Skeletal muscle cell (primary cell): ENCODE measurements around the gene PARD3B.
"Not testable (repeated sequence)": the region's sequence is repeated elsewhere in the genome, so short reads cannot be mapped to it uniquely, and the experiment has no call there.

Source experiments
- DNase-seq: peaks from one replicate; pipeline ENCODE4 v3.0.0-alpha.2; 2010; ENCODE audit warnings: low read depth
- H3K4me3 ChIP-seq: 2 replicates; pipeline ENCODE4 v1.5.1; 2011; ENCODE audit warnings: low read depth, mild to moderate bottlenecking, control low read depth, low read length, moderate library complexity

Gene PARD3B

DNA sequence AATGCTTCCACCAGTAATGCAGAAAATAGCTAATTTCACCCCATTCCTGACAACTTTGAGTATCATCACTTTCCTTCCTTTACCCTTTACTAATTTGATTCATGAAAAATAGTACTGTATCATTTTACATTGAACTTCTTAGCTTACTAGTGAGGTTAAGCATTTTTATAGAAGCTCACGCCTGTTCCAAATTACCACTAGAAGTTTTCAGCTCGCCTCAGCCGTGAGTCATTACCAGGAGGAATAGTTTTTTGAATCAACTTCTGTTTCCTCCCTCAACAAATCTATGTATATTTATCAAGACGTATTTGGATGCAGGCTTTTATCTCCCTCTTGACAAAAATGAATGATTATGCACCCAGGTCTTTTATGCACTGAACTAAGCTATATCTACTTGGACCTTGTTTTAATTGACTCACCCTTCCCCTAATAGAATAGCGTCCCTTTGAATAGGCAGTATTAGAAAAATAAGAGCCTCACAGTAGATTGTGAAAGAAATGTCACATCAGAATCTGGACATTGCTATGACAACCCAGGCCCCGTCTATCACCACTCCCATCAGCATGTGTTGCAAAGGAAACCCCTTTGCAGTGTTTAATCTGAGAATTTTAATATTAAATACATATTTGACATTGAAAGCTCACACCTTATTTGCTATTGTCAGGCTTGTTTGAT is 929.6 kb downstream of the PARD3B start:
- no peak overlapping the region for H3K4me3 ChIP-seq
- no peak for DNase-seq

DNA sequence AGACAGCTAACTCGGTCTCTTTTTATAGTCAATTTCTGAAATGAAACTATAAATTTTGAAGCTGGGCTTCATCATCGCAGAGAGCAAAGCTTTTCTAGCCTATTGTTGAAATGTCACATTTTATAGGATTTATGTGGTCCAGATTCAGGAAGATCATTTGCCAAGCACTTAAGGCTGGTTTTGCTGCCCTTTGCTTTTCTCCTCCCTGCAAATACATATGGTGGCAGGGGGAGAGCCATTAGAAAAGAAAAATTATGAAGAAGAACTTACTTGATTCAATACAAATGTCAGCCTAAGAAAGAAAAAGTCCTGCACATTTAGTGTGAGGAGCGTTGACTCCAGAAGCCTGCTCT is 930.1 kb downstream of the PARD3B start:
- no peak for DNase-seq
- H3K4me3 ChIP-seq, result no peak overlapping the region

DNA sequence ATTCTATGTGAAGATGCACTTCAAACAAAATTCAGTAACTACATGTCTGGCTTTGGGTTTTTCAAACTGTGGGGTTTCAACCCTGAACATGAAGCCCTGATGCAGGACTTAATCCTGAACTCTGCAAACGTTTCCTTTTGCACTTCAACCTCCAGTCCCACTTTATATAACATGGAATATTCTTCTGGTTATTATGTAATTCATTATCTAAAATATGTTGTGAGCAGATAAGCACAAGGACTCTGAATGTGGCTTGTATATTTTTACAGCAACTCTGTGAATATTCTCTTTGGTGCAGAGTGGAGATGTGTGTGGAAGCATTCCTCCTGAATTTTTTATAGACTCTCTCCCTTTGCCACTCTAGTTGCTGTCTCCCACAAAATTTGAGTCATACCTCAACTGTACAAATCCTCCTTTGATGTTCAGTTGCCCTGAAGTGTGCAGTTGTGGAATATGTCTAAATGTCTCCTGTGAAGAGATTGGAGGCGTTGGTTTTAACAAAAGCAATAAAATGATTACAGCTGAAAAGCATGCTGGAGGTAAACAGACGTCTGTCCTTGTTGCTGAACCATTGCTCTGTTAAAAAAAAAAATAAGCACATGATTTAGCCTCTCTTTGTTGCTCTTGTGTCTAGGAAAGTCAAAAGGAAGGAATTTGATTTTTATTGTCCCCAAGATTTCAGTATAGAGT is 931.9 kb downstream of the PARD3B start:
- no peak for DNase-seq
- no peak overlapping the region for H3K4me3 ChIP-seq

DNA sequence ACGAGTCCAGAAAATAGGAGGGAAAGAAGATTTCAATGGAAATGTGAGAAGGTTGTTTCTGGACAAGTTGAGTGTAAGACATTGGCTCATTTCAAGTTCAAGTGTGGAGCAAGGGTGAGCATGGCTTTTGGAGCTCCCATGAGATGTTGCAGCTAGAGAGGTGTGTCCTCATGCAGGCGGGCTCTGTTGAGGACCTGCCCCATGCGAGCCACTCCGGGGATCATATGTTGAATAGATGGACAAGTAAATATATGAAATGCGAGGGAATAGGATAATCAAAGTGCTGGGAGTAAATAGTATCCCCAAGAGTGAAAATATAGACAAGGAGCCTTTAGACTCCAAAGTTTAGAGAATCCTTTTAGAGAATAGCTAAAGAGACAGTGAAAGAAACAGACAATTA is 936.6 kb downstream of the PARD3B start:
- H3K4me3 ChIP-seq, result no peak overlapping the region
- no peak for DNase-seq

DNA sequence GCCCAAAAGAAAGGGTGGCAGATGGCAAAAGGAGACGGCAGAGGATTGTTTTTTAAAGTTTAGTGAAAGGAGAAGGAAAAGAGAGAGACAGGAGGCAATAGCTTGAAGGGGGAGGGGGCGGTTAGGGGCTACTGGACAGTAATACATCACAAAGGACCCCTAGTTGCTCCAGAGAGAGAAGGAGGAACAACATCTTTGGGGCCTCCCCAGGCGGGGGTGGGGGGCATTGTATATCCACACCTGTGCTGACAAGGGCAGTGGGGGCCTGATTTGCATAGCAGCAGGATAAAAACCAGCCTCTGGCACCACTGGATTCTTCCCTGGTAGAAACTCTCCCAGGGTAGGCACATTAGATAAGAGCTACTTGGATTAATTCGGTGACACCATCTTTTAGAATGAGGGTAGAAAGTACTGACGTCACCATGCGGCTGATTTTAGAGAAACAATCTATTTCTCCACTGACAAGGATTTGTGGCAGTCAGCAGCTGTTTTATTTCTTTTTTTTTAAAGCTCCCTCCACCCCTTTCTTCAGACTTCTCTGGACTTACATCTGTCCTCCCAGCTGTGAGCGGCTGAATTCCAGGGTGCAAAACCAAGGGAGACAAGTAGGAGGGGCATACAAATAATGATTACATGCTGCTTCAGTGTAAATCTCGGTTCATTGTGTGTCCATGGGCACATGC is 937.3 kb downstream of the PARD3B start:
- no peak for DNase-seq
- H3K4me3 ChIP-seq, result no peak overlapping the region

DNA sequence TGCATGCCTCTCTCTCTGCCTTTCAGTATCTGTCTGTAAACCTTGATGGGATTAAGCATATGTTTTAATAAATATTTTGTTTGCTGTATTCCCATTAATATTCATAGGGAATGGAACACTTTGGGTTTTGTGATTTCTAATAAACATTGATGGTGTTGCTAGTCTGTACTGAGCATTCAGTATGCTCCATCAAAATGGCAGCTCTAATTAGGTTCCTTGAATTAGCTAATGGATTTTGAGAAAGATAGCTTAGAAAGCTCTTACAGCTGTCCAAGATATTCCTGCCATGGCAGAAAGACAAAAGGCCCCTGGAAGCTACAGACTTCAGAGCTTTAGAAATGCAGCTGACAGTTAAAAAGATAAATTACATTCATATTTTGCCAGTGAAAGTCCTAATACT is 937.8 kb downstream of the PARD3B start:
- H3K4me3 ChIP-seq, result no peak overlapping the region
- no peak for DNase-seq

DNA sequence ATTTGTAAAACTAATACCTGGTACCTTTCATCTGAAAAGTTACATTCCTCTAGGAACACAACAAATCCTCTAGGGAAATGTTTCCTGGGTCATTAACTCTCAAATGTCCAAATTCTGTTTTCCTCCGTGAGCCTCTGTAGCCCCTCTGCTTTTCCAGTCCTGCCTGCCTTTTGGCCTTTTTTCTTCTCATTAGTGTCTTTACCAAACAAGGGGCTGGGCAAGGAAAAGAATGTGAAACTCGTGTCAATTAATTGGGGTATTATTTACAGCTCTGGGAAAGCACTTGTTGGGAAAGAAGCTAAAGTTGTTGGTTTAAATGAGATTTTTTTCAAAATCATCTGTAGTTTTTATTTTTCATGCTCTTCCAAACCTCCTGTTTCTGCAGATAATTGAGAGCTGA is 938.9 kb downstream of the PARD3B start:
- no peak overlapping the region for H3K4me3 ChIP-seq
- no peak for DNase-seq

DNA sequence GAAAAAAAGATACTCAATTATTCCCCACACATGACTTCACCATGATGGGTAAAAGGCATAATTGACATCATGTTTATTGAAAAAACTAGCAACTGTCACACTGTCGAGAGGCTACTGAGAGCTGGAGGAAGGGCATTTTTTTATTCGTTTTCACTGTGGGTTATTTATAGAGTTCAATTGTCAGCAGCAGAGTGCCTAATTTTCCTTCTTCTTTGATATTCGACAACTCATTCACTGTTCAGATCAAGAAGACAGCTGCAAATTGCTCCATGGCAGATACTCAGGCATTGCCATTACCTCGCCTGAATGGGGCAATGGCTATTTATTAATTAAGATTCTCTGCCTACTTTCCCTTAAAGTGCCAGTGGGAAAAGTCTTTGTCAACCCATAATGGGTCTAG is 939.5 kb downstream of the PARD3B start:
- DNase-seq, result no peak
- no peak overlapping the region for H3K4me3 ChIP-seq

DNA sequence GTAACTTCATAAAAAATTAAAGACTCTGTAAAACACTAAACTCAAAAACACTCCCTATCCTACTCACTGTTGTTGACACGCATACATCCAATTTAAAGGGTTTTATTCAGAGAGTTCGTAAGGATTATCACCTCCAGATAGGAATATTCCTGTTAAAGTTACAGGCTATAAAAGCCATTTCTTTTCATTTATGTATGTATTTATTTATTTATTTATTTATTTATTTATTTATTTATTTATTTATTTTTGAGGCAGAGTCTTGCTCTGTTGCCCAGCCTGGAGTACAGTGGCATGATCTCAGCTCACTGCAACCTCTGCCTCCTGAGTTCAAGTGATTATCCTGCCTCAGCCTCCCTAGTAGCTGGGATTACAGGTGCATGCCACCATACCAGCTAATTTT is 948.3 kb downstream of the PARD3B start:
- DNase-seq, H3K4me3 ChIP-seq: not testable (repeated sequence)

DNA sequence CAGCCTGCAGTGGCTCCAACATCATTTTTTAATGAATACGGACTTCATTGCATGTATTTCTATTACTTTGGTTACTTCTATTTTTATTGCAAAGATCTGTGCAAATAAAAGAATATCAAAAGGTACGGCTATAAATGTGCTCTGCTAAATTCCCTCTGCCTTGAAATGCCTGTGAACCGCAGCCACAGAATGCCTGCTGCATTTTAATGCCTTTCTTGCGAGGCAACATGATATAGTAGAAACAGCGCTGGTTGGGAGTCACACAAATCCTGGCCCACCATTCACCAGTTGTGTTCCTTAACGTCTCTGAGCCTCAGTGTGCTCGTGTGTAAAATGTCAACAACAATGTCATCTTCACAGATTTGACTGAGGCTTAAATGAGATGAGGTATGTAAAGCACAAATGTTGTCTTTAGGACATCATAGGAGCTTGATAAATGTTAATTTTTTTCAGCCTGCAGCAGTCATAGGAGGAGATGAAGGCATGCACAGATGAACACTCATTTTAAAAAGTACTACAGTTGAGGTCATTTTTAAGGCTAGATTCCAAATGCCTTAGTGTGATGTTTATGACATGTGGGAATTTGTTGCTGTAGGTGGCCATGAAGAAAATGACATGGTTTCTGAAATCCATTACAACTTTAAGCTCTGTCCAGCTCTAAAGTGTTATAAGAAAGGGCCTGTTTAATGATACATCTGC is 949.4 kb downstream of the PARD3B start:
- DNase-seq, result no peak

DNA sequence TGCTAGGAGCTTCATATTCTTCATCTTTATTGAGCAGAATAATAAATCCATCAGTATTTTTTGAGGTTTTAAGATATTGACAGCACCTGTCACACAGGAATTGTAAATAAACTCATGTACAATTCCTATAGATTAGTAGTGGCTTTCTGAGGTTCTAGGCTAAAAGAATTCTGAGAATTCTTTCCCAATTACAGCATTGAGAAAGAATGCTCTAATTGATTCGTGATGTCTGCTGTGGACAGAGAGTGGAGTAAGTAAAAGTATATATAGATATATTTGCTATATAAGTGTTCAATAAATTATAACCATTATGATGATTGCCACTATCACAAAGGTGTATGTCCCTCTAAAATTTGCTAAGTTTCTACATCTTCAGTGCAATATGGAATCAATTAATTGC is 950.5 kb downstream of the PARD3B start:
- no peak for DNase-seq
- H3K4me3 ChIP-seq, result no peak overlapping the region

More for the DNA sequence above, 949.4 kb downstream of the PARD3B start:
- no peak overlapping the region for H3K4me3 ChIP-seq

DNA sequence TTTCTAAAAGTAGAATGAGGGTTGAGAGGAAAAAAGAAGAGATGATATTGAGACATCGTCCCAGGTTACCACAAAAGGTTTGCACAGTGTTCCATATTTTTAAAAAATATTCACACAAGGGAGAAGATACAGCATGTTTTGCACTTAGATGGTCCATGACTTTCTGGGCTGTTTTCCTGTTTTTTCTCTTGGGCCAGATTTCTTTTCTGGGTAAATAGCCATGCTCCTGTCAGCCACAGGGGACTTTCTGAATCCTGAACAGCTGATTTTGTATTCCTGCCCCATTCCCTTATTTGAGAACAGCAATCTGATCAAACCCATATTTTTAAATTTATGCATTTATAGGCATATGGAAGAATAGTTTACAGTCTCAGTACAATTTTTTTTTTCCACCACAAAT is 951.1 kb downstream of the PARD3B start:
- DNase-seq, result no peak

DNA sequence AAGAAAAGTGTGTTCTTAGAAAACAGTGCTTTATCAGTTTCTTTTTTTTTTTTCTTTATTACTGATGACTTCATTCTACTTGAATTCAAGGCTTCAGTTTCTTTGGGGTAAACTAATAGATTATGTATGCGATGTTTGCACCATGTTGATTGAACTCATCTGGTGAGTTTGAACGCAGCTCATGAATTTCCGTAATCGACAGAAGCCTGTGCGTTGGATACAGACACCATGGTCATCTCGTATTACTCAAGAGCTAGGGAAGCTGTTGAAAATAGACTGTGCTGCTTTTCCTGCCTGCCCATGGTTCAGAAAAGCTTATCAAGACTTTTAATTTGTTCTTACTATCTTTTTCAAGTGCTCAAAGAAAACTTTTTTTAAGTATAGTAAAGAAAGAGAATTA is 951.5 kb downstream of the PARD3B start:
- no peak overlapping the region for H3K4me3 ChIP-seq
- DNase-seq, result peak; percentile 82

More for the DNA sequence above, 951.1 kb downstream of the PARD3B start:
- no peak overlapping the region for H3K4me3 ChIP-seq

DNA sequence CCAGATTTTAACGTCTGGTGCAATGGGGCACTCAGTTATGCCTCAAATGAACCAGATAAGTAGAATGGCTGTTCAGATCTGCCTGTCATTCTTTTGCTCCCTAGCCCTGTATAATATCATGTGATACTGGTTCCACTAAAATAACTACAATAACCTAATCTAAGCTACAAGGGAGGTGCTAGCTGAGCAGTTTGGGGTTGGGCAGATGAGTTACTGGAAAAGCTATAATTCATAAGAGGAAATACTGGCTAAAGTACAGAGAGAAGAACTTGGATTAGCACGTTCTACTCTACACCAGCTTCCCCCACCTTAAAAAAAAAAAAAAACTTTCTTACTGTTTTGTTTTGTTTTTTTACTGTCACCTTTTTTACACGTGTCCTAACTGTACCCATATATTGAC is 953.7 kb downstream of the PARD3B start:
- no peak for DNase-seq
- no peak overlapping the region for H3K4me3 ChIP-seq

DNA sequence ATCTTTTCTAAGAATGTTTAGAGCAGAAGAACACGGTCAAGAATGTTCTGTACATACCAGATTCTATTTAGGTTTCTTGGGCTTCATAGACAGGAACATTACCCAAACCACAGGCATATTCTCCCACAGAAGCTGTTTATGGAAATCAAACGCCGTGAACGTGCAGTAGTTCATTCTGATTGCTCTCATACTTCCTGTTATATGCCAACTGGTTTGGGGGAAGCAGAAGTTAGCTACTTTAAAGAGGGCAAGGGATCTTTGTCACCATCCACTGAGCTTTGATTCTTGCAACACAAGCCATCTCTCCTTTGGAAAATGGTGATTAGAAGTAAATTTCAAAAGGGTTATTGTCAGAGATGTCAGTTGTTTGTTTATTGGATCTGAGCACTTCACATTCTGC is 954.8 kb downstream of the PARD3B start:
- DNase-seq, result no peak

DNA sequence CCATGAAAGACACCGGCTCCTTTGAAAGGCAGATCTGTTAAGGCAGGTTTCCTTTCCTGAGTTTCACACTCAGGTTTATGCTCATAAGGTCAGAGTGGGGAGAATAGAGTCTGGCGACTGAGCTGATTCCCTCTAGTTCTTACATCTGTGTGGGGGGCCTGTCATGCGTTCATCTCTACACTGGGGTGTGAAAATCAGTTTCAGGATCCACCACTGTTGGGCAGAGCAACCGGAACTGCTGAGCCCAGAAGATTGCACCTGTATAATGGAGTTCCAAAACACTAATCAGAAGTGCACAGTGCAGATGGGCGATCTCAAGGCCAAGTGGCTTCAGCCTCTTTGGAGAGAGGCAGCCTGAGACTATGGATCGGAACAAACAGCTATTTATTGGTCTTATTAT is 955.7 kb downstream of the PARD3B start:
- DNase-seq, result no peak
- H3K4me3 ChIP-seq, result no peak overlapping the region

More for the DNA sequence above, 954.8 kb downstream of the PARD3B start:
- H3K4me3 ChIP-seq, result no peak overlapping the region

DNA sequence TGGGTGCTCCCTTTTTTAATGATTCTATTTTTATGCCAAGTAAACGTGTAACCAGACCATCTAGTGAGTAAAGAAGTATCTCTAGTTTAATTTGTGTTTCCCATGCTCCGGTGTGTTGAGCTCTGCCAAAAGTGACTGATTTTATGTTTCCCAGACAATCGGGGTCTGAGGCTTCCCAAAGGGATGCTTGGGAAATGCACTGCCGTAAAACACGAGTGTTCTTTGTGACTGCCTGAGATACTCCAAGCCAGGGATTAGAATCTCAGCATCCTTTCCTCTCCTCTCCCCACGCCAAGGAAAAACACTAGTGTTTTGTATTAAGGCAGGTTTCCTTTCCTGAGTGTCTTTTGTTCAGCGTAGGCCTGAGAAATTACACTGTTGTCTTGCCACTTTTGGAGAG is 956.6 kb downstream of the PARD3B start:
- no peak for DNase-seq
- no peak overlapping the region for H3K4me3 ChIP-seq

DNA sequence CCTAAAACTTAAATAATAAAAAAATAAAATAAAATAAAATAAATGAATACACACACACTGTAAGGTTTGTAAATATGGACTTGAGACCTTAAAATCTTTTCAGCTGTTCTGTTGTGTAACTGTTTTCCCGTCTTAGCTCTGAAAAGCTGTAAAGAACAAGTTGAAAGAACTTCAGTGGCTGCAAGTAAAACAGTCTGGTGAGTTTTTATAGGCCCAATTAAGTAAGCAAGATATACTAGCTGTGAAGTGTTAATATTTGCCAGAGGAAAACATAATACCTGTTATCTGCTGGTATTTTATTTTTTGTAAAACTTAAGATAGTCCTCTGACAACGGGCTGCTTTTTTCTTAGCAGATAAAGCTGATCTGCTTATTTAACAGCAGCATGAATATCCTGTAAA is 960.1 kb downstream of the PARD3B start:
- no peak overlapping the region for H3K4me3 ChIP-seq
- no peak for DNase-seq

DNA sequence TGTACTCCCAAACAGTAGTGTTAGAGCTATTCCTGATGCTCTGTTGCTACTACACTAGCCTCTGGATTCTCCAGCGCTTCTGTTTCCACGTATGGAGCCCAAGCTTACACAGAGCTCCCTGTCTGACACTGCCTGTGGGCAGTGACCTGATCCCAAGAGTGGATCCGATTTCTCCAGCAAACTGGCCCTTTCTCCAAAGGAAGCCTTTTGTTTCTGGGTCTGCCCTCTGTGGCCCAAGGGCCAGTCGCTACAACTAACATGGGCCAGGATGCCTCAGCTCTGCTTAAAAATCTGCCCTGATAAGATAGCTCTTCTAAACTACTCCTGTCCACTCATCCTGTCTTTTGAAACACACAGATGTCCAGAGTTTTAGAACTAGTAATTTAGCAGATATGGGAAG is 964.4 kb downstream of the PARD3B start:
- no peak for DNase-seq
- no peak overlapping the region for H3K4me3 ChIP-seq

DNA sequence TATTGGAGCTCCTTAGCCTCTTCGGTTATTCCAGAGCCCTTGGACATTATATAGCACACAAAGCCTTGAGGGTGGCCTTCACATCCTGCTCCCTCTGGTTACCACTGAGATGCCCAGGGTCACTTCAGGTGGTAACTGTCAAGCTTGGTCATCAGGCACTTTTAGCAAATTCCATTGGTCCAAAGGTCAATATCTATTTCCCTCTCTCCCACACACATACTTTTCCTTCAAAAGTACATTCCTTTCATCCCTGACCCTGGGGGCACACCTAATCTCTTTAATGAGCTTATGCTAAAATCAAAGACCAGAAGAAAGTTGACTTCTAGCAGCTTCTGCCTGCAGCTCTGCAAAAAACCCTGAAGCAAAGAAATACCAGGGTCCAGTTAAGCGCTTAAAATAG is 965.1 kb downstream of the PARD3B start:
- no peak for DNase-seq
- no peak overlapping the region for H3K4me3 ChIP-seq
